Left ventricle myocardium inferior (tissue), 1 donor: ENCODE results near the gene ENTPD2. TPM values are rescaled to one million over a fixed set of nuclear protein-coding genes. Genes with fewer than 3 reads are reported as not detected.

Experiments used
- DNase-seq: peaks from one replicate; pipeline ENCODE4 v3.0.0-alpha.2; 2020
- H3K27ac ChIP-seq: fragments of 200-600 bp; replicated peaks from 2 replicates; pipeline ENCODE4 v1.8.0; 2021
- H3K27me3 ChIP-seq: fragments of 200-600 bp; 2 replicates; pipeline ENCODE4 v1.8.0; 2021; ENCODE audit warnings: low read depth
- H3K36me3 ChIP-seq: fragments of 200-600 bp; 2 replicates; pipeline ENCODE4 v1.8.0; 2021
- H3K4me1 ChIP-seq: fragments of 200-600 bp; 2 replicates; pipeline ENCODE4 v1.8.0; 2021
- H3K4me3 ChIP-seq: fragments of 200-600 bp; 2 replicates; pipeline ENCODE4 v1.8.0; 2021; ENCODE audit warnings: mild to moderate bottlenecking, moderate library complexity
- H3K9me3 ChIP-seq: fragments of 200-600 bp; replicated peaks from 2 replicates; pipeline ENCODE4 v1.8.0; 2021
- CTCF ChIP-seq: fragments of 200-600 bp; IDR thresholded peaks from 2 replicates; pipeline ENCODE4 v1.8.0; 2021; ENCODE audit warnings: antibody characterized with exemption, mild to moderate bottlenecking, borderline replicate concordance
- intact Hi-C: fragments of 100-400 bp; cut with micrococcal nuclease; formaldehyde crosslinking; loops from one replicate; pipeline ENCODE4 v1.11.0; 2022
- long read RNA-seq: library from polyadenylated mRNA; unstranded; transcript quantifications from one replicate; pipeline ENCODE4 v2.0.0, GENCODE V29; 2021
- total RNA-seq: library from RNA; stranded (reverse); fragmentation: NEBNext Ultra II Directional; extraction: Animal tissue kit (Norgen Biotek cat#: 25700); gene quantifications from one replicate; pipeline ENCODE4 v1.2.1, GENCODE V29; 2021
- donor health status: DM: no; HTN: yes; CAD: no; lungs with severe emphysema.

Gene ENTPD2
- 1.5 TPM for total RNA-seq
- long read RNA-seq, partial matches to known transcripts: 0 of 1 reads
- long read RNA-seq, other reads (novel, unspliced or antisense): 1 of 1 reads

GRCh38 chr9:137053944-137054931 lies at the start of gene ENTPD2:
Gene ENTPD2, minus strand, starts transcription at chr9:137054061. Its CDS starts 64 bp downstream, at chr9:137053997.
- H3K36me3 ChIP-seq: no peaks in the 10 kb centered on the region
- no peak for DNase-seq
- peak within 1 kb of the TSS; percentile 64 for H3K4me3 ChIP-seq
- H3K4me1 ChIP-seq: peaks cover 59% of the 10 kb centered on the region
- no peak for TF ChIP-seq CTCF
- peak within 1 kb of the TSS; percentile 93 for H3K27ac ChIP-seq
- intact Hi-C loops: no loop called here
- peaks cover 55% of the 10 kb centered on the region for H3K27me3 ChIP-seq
- H3K9me3 ChIP-seq: no peaks in the 10 kb centered on the region

- no peaks in the 10 kb centered on the region for H3K27me3 ChIP-seq
- no peak overlapping the region for H3K4me3 ChIP-seq
- H3K9me3 ChIP-seq: no peaks in the 10 kb centered on the region
- DNase-seq: no peak
- TF ChIP-seq CTCF: no peak
- no peak overlapping the region for H3K27ac ChIP-seq
- H3K36me3 ChIP-seq: peaks cover 92% of the 10 kb centered on the region
- intact Hi-C loops: no loop called here
- H3K4me1 ChIP-seq: no peaks in the 10 kb centered on the region
Observed at GRCh38 chr9:137103206-137103999, 49.5 kb upstream of the ENTPD2 start.

- TF ChIP-seq CTCF: no peak
- no peak overlapping the region for H3K4me3 ChIP-seq
Observed at GRCh38 chr9:137099231-137099630, 45.4 kb upstream of the ENTPD2 start.

GRCh38 chr9:137097761-137098462 lies 44.1 kb upstream of the ENTPD2 start:
- Histone ChIP-seq H3K36me3 (peaks cover 82% of the 10 kb centered on the region), H3K4me3 (no peak overlapping the region), H3K9me3 (no peaks in the 10 kb centered on the region), H3K4me1 (no peaks in the 10 kb centered on the region), H3K27ac (no peak overlapping the region), H3K27me3 (no peaks in the 10 kb centered on the region)
- TF ChIP-seq CTCF: no peak
- intact Hi-C loops: no loop called here
- no peak for DNase-seq

More at GRCh38 chr9:137099231-137099630, 45.4 kb upstream of the ENTPD2 start:
- Histone ChIP-seq H3K9me3 (no peaks in the 10 kb centered on the region), H3K27ac (no peak overlapping the region), H3K4me1 (no peaks in the 10 kb centered on the region), H3K27me3 (no peaks in the 10 kb centered on the region), H3K36me3 (peaks cover 91% of the 10 kb centered on the region)
- no peak for DNase-seq
- intact Hi-C loops: no loop called here
